GM18907 (cell line): ENCODE data around the gene MEFV.
"Not testable (repeated sequence)": the region's sequence is repeated elsewhere in the genome, so short reads cannot be mapped to it uniquely, and the experiment has no call there.

Experiments
- ATAC-seq: cut with Tn5 transposase; IDR thresholded peaks from one replicate; pipeline ENCODE4 v1.9.1; 2021; ENCODE audit warnings: mild to moderate bottlenecking, moderate library complexity; ENCODE audit not compliant: unreplicated experiment

Gene MEFV, protein sequence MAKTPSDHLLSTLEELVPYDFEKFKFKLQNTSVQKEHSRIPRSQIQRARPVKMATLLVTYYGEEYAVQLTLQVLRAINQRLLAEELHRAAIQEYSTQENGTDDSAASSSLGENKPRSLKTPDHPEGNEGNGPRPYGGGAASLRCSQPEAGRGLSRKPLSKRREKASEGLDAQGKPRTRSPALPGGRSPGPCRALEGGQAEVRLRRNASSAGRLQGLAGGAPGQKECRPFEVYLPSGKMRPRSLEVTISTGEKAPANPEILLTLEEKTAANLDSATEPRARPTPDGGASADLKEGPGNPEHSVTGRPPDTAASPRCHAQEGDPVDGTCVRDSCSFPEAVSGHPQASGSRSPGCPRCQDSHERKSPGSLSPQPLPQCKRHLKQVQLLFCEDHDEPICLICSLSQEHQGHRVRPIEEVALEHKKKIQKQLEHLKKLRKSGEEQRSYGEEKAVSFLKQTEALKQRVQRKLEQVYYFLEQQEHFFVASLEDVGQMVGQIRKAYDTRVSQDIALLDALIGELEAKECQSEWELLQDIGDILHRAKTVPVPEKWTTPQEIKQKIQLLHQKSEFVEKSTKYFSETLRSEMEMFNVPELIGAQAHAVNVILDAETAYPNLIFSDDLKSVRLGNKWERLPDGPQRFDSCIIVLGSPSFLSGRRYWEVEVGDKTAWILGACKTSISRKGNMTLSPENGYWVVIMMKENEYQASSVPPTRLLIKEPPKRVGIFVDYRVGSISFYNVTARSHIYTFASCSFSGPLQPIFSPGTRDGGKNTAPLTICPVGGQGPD

DNA sequence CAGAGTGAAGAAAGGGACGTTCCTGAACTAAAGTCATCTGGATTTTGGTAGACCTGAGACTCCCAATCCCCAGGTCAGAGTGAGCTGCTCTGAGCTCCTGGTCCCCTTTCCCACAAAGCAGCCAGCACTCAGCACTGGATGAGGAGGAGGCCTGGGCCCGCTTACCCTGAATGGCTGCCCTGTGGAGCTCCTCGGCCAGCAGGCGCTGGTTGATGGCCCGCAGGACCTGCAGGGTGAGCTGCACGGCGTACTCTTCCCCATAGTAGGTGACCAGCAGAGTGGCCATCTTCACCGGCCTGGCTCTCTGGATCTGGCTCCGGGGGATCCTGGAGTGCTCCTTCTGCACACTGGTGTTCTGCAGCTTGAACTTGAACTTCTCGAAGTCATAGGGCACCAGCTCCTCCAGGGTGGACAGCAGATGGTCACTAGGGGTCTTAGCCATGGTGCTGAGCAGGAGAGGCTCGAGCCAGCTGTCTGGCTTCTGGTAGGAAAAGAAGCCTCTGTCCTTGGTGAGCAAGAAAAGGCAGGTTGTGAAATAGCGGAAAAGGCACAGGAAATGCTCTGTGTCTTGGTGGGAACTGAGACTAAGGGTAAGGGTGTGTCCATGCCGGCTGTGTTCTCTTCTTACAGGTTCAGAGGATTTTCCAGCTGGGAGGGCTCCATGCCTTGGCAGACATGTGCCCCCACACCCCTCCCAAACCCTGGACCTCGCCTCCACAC is at the start of gene MEFV:
Gene MEFV, minus strand, starts transcription at position 488 of the 720 bp plus-strand sequence. Its CDS starts 46 bp downstream, at position 442.
- ATAC-seq = no peak

DNA sequence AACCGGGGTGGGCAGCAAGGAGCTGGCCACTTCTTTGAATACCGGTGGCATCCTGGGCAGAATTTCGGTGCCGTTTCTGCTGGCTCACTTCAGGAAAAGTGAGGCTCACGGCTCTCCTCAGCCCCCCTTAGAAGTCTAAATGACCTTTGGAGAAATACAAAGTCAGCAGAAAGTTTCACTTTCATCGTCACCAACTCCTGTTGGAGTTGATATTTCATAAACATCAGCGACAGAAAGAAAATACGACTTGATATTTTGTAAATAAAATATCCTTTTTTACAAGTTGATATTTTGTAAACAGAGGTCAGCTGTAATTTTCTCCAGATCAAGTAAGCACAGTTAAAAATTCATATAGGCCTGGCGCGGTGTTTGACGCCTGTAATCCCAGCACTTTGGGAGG is 49.6 kb upstream of the MEFV start:
- no peak for ATAC-seq

DNA sequence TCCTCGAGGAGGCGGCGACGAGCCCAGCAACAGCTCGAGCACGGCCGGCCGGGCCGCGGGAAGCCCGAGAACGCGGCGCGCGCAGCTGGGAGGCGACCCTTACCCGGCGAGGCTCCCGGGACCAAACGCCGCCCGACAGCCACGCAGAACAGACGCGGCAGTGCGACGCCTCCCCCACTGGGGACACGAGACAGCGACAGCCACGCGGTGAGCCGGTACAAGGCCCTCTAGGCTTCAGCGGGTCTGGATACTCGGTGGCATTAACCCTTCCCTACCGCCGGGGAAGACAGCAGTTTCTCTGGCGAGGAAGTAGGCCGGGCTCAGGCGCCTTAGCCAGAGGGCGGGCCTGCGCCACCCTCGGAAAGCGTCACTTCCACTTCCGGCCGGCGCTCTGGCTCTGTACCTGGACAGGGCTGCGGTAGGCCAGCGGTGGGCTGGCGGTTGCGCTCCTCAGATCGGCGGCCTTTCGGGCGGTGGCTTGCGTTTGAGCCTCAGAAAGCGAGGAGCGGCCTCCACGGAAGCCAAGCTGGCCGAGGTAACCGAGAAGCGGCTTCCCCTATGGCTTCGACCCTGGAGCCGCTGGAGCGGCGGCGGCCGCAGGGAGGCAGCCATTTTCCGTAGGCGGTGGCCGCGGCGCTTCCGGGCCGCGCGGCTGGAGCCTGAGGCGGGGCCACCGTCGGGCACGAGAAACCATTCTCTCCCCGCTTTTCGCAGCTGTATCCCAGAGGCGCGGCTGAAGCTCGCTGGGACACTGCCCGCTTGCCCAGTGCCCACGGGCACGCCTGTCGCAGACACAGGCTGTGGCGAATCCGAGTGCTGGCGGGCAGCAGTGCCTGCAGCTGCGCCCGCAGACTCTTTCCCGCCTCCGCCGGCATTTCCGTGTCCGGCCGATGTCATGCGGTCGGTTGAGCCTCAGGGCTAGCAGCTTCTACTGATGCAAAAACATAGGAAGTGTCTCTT is 49.0 kb upstream of the MEFV start, which contains the start of the genes TIGD7 and ZNF75A:
Gene TIGD7, minus strand, starts transcription at position 322 of the 960 bp plus-strand sequence. CDS start 4,816 bp downstream, outside the sequence.
Gene ZNF75A, plus strand, starts transcription at position 389 of the 960 bp plus-strand sequence. CDS start 2,932 bp downstream, outside the sequence.
- ATAC-seq = peak; percentile 94

DNA sequence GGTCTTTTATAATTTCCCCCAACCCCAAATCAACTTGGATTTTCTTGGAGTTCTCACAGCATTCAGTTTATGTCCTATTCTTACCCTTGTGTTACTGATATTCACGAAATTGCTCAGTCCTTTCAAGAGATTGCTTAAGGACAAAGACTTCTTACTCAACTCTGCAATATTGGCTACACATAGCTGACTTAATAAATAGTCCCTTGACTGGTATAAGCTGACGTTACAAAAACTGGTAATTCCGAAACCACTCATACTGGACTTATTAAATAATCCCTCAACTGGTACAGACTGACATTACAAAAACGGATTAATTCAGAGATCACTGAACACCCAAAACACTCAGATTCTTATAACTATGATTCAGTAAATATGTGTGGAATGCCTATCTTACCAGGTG is 47.9 kb upstream of the MEFV start:
- no peak for ATAC-seq

DNA sequence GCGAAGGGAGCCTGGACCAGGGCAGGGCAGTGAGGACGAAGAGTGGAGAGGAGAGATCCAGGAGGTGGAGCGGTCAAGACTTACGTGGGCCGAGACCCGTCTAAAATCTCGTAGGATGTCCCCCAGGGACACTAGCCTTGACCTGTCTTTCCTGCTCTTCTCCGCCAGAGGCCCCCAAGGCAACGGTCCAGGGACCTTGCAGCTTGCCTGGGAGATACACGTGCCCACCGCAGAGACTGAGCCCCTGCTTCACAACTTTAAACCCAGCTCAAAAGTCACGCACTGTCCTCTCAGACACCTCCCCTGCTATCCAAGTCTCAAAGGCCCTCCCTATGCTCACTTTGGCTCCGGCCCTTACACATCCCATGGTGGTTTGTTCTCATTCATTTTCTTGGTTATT is 39.4 kb upstream of the MEFV start:
- no peak for ATAC-seq

DNA sequence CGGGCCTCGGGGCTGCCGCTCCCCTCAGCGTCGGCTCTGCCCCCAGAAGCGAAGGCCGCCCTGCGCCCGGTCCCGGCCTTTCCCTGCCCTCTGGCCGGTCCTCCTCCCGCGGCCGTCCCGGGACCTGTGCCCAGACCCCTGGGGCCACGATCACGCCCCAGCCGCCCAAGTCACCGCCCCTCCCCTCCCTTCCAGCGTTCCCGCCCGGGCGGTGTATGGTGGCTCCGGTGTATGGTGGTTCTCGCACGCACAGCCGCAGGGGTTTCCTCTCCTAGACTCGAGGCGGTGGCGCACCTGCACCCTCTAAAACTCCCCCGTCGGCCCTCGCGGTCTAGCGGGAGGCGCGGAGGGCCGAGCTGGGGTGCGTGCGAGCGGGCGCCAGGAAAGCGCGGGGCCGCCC is 38.8 kb upstream of the MEFV start:
- no peak for ATAC-seq

DNA sequence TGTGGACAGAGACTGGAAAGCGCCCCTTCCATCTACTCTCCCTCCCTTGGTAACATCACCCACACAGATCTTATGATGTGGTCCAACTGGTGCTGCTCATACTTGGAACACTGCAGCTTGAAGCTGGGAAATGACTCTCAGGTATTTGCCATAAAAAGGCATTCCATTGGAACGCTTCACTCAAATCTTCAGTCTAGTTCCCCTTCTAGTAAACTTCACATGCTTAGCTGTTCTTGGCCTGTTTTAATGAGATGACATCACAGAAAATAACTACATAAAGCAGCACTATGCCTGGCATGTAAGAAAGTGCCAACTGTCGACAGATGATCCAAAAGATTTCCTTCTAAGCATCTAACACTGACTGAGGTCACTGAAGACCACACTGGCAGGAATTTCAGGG is 36.2 kb upstream of the MEFV start:
- ATAC-seq = no peak

DNA sequence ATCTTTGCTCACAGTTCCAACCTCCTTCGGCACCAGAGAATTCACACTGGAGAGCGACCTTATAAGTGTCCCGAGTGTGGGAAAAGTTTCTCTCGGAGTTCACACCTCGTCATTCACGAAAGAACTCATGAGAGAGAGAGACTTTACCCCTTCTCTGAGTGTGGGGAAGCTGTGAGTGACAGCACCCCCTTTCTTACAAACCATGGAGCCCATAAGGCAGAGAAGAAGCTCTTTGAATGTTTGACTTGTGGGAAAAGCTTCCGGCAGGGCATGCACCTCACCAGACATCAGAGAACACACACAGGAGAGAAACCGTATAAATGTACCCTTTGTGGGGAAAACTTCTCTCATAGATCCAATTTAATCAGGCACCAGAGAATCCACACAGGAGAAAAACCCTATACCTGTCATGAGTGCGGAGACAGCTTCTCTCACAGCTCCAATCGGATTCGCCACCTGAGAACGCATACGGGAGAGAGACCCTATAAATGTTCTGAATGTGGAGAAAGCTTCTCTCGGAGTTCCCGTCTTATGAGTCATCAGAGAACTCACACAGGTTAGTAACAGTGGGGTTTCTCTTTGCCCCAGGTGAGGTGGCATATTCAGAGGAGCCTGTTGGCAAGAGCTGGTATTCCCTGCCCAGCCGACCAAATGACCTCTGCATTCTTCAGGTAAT is 33.7 kb upstream of the MEFV start:
- ATAC-seq = no peak

DNA sequence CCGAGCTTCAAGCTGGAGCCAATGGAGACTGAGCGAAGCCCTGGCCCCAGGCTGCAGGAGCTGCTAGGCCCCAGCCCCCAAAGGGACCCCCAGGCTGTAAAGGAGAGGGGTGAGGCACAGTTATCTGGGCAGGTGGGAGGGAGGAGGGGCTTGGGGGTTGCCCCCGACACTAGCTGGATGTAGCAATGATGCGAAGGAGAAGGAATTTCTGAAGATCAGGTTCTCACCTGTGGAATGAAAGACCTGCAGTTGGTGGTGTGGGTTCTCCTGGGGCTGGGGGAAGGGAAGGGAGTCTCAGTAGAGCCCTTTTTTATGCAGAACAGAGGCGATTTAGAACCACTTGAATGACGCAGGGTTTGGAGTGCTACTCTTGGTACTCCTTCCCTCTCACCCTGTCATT is 28.7 kb upstream of the MEFV start:
- ATAC-seq = no peak

DNA sequence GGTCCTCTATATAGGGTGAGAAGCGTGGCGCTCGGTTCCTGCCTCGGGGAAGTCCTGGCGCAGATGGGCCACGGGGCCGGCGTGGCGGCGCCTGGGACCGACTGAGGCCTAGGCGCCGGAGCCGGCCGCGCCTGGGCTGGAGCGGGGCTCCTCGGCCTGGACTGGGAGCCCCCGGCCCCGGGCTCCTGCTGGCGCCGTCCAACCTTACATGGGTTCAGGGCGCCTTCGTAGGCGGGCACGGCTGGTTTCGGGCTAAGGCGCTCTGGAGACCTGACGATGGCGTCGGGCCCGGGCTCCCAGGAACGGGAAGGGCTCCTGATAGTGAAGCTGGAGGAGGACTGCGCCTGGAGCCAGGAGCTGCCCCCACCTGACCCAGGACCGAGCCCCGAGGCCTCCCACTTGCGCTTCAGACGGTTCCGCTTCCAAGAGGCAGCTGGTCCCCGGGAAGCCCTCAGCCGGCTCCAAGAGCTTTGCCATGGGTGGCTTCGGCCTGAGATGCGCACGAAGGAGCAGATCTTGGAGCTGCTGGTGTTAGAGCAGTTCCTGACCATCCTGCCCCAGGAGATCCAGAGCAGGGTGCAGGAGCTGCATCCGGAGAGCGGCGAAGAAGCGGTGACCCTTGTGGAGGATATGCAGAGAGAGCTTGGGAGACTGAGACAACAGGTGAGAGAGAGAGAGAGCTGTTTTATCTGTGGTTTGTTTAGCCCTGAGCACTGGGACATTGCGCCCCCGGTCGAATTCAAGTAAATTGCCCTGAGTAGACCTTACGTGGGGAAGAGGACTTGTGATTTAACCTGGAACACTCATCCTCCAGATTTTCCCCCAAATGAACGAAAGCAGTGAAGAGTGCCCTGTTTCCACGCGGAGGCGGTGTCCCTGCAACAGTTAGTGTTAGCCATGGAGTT is 27.4 kb upstream of the MEFV start:
- ATAC-seq = no peak

DNA sequence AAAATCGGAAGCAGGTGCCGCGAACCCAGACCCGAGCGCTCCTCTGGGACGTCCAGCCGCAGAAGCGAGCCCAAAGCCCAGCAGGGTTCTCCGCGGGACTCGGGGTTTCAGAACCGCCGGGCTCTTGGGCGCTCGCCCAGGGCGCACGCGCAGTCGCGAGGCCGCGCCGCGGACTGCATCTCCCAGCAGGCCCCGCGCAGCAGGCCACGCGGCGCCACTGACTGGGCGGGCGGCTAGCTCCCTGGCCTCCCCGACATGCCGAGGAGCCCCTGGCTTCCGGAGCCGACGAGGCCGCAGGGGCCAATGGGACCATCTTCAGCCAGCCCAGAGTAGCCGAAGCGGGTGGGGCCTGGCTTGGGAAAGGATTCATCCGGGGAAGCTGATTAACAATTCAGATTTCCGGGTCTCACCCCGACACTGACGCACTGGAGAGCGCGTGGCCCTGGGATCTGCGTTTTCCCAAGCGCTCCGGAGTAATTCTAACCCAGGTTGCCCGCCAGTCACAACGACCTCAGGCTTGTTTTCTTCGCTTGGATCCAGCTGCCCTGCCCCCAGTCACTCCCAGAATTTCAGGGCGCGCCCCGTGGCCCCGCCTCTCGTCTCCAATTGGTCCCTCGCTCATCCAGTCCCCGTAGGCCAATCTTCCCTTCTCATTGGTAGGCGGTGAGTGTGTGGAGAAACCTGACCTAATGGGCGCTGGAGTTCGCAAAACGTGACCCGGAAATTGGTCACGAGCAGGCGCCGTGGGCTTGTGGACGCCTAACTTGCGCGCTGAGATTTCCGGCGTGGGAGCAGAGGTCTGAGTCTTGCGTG is 26.5 kb upstream of the MEFV start, which contains the start of gene ZNF263:
Gene ZNF263, plus strand, starts transcription at position 762 of the 813 bp plus-strand sequence. CDS start 328 bp downstream, outside the sequence.
- ATAC-seq = peak; percentile 78

DNA sequence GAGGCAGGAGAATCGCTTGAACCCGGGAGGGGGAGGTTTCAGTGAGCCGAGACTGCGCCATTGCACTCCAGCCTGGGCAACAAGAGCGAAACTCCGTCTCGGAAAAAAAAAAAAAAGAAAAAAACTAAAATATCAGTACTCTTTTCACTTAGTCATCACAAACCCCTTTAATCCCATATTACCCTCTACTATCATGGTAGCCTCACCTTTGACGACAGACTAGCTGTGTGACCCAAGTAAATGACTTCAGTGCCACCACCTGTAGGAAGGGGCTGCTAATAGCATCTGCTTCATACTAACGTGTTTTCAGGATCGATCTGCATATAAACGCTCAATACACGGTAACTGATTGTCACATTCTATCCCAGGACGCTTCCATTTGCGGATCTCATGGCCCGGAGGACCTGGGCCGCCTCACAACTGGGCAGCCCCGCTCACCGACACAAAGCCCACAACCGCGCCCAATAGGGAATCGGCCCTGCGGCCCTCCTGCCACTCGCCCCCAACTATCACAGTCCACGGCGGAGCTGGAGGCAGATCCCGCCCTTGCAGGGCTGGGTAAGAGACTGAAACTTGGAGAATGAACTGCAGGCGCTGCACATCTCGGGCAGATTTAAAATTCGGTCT is 25.8 kb upstream of the MEFV start:
- ATAC-seq = peak; percentile 42

DNA sequence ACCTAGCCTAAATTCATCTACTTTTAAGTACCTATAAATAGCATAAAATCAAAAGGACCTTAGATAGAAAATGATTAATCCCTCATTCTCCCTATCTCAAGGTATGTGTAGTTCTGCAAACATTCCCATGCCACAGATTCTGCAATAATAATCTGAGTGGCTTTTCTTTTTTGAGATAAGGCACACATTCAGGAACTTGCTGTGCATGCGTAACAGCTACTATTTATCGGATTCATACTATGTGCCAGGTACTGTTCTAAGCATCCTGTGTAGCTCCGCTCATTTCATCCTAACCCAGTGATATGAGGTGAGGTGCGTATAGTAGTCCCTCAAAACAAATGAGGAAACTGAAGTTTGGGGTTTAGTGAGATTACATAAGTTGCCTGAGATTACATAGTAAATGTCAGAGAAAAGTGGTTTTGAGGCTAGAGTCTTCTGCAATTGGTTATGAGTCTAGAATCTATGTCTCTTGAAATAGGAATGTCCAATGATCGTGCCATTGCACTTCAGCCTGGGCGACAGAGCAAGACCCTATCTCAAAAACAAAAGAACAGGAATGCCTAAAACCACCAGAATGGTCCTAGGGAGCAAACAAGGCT is 24.9 kb upstream of the MEFV start:
- no peak for ATAC-seq

DNA sequence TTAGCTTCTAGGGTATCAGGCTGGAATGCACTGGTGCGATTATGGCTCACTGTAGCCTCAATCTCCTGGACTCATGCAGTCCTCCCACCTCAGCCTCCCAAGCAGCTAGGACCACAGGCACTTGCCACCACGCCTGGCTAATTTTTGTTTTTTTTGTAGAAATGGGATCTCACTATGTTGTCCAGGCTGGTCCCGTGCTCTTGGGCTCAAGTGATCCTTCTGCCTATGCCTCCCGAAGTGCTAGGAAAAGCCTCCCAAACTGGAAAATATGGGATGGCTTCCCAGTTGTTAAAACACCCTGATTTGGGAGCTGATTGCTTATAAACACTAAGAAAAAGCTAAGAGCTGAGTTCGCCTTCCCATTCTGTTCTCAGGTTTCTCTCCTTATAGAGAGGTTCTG is 20.2 kb upstream of the MEFV start:
- no peak for ATAC-seq

DNA sequence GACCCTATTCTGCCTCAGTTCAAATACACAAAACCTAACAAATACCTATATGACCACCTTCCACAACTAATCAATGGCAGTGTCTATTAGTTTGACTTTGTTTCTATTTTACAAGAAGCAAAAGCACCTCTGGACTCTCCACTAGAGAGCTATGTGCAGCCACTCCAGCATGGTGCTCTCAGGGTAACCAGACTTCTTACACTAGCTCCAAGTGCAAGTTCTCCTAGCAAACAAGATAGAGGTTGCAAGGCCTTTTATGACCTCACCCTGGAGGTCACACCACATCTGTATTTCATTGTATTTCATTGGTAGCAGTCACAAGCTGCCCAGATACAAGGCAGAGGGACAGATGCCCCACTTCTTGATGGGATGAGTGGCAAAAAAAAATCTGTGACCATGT is 18.5 kb upstream of the MEFV start:
- no peak for ATAC-seq

DNA sequence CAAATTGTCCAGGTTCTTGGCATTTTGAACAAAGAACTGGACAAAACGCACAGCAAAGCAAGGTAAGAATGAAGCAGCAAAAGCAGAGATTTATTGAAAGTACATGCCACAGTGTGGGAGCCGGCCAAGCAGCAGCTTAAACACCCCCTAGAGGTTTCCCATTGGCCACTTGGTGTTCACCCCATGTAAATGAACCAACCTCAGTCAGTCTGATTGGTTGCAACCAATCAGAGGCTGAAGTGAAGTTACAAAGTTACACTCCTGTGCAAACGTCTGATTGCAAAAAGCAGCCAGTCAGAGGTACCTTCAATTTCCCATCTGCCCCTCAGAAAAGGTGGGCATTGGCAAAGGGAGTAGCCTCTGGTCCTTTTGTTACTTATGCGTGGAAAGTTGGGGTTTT is 18.1 kb upstream of the MEFV start:
- ATAC-seq = no peak

DNA sequence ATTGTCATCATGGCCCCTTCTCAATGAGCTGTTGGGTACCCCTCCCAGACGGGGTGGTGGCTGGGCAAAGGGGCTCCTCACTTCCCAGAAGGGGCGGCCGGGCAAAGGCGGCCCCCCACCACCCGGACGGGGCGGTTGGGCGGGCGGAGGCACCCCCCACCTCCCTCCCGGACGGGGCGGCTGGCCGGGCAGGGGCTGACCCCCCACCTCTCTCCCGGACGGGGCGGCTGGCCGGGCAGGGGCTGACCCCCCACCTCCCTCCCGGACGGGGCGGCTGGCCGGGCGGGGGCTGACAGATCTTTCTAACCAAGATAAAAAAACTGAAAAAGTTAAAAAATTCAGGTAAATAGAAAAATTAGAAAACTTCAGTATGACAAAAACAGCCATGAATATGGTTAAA is 14.8 kb upstream of the MEFV start:
- not testable (repeated sequence) for ATAC-seq
